COLO668 (cell line): ENCODE results near the gene PAPLN.
"Not testable (repeated sequence)": the region's sequence is repeated elsewhere in the genome, so short reads cannot be mapped to it uniquely, and the experiment has no call there.

ENCODE experiments used
- DNase-seq: peaks from one replicate; lab custom pipeline; 2025; ENCODE audit not compliant: unreplicated experiment; lab: John Stamatoyannopoulos, UW

PAPLN gene

GRCh38 chr14:73283608-73284379 lies 46.5 kb downstream of the PAPLN start:
- DNase-seq: no peak

- no peak for DNase-seq
These were observed 48.7 kb downstream of the PAPLN start for GRCh38 chr14:73285979-73286378.

DNA sequence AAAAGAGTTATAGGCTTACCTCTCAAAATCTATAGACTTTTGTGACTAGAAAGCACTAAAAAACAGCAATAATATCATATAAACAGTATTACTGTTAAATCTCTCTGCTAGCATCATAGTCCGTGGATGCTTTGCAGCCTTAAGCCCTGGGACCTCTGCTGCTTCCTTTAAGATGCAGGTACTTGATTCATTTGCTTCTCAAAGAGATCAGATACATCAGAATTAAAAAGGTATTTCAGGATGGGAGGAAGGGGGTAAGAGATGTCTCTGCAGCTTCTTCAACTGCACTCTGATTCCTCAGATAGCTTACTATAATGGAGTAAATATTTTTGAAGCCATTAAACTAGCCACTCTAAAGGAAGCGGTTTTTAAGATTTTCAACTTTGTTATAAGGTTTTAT lies 49.3 kb downstream of the PAPLN start:
- DNase-seq: no peak

DNA sequence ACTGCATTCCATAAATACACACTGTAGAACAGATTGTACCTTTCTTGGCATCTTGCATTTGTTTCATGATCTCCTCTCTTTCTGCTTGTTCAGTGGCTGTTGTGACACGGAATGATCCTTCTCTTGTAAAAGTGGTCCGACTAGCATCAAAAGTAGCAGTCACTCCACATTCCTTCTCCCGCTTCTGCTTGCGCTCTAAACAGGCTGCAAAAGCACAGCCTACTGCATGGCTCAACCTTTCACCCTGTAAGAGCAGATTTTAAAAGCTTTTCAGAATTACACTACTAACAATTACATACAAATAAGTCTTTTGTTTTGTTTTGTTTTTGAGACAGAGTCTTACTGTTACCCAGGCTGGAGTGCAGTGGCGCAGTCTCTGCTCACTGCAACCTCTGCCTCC lies 49.8 kb downstream of the PAPLN start:
- no peak for DNase-seq

DNA sequence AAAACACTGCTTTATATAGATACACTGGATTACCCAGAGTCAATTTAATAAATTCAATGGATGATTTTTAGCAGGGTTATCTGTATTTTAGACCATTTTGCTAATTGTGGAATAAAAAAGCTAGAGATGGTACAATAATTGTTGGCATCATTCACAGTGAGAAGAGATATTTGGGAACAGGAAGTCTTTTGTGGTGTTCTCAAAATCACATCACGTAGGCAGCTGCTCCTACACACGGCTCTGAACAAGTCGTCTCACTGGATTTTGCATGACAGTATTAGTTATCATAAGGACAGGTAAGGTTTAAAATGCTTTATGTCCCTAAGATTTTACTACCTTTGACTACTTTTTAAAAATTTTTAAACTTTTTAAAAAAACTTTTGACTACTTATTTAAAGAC lies 52.0 kb downstream of the PAPLN start:
- no peak for DNase-seq

GRCh38 chr14:73289729-73290128 lies 52.4 kb downstream of the PAPLN start:
- DNase-seq: no peak

- DNase-seq: no peak
These were observed 53.0 kb downstream of the PAPLN start for GRCh38 chr14:73290279-73290678.

- no peak for DNase-seq
These were observed 56.8 kb downstream of the PAPLN start for GRCh38 chr14:73293782-73294781.

DNA sequence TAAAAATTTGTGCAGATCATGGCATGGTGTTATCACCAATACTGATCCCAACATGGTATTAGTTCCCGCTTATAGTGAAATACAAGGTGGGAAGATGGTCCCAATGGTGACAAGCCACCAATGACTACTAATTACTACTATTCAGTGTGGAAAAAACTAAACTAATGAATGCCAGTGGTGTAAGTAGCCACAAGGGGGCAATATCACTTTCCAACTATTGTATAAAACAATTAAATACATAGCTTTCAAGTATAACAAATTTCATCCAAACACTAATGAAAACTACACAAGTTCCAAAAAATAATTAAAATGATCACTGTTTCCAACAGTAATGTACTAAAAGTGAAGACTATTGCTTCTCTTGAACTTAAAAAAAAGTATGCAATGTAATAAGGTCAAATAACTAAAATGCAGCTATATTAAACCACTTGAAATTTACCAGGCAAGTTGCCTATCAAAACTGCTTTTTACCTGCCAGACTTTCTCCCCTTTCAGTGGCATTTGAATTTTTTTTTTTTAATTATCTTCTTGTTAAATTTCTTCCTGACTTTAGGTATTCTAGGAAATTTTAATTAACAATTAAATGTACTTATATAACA lies 58.0 kb downstream of the PAPLN start:
- DNase-seq: peak; percentile 28

GRCh38 chr14:73305499-73305898 lies 68.2 kb downstream of the PAPLN start:
- no peak for DNase-seq

DNA sequence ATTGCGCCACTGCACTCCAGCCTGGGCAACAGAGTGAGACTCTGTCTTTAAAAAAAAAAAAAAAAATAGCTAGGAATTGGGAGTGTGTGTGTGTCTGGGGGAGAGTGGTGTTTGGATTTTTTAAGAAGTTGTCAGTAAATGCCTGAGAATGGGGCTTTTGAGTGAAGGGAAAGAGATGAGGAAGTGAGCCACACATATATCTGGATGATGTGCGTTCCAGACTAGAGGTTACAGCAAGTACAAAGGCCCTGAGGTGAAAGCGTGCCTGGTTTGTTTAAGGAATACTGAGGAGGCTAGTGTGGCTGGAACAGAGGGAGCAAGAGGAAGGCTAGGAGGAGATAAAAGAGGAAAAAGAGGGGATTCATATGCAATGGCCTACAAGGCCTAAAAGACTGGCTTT lies 70.0 kb downstream of the PAPLN start:
- no peak for DNase-seq

DNA sequence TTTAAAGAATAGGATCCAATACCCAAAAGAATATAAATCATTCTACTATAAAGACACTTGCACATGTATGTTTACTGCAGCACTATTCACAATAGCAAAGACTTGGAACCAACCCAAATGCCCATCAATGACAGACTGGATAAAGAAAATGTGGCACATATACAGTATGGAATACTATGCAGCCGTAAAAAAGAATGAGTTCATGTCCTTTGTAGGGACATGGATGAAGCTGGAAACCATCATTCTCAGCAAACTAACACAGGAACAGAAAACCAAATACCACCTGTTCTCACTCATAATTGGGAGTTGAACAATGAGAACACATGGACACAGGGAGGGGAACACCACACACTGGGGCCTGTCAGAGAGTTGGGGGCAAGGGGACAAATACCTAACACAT lies 71.9 kb downstream of the PAPLN start:
- DNase-seq: not testable (repeated sequence)

GRCh38 chr14:73311708-73312030 lies 74.4 kb downstream of the PAPLN start:
- DNase-seq: no peak

- DNase-seq: no peak
These were observed 75.4 kb downstream of the PAPLN start for GRCh38 chr14:73312687-73313086.

DNA sequence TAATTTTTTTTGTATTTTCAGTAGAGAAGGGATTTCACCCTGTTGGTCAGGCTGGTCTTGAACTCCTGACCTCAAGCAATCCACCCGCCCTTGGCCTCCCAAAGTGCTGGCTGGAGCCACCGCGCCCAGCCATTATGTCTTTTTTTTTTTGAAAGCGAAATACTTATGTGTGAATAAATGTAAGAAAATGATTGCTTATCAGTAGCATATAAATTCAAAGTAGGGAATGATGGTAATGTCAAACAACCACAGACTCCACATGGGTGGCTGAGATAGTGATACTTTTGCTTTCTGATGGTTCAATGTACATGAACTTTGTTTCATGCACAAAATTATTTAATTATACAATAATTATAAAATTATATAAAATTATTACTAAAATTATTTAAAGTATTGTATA lies 75.8 kb downstream of the PAPLN start:
- DNase-seq: no peak

DNA sequence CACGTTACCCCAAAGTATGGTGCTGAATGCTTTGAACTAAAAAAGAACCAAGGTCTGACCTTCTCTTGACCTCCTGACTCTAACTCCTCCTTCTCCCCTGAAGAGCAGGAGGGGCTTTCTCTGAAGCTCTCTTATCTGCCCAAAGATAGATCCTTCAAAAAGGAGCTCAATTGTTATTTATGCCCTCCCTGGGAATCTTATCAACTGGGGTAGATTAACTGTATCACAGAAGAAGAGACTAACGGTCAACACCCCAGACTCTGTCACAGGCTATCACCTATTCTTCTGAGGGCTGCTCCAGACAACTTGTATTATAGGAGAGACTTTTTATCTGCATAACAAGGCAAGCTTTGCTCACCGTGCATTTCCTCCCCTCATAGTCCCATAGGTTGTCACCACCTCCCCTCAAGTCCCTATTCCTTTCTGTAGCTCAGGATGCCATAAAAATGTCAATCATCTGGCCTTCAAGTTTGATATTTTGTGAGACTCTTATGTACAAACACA lies 86.6 kb downstream of the PAPLN start:
- no peak for DNase-seq
